ENCODE results near the gene LYPD6B.

Gene LYPD6B

GRCh38 chr2:149164827-149165226 is 126.3 kb downstream of the LYPD6B start:
- TF ChIP-seq POLR2AphosphoS5 (IDR thresholded peaks at IDR 0.05; ENCODE audit: low read depth) (no peak), REST (IDR thresholded peaks at IDR 0.05; ENCODE audit: insufficient replicate concordance, low read depth) (no peak), GABPA (IDR thresholded peaks at IDR 0.05; ENCODE audit: low read depth) (no peak), SPI1 (IDR thresholded peaks at IDR 0.05; ENCODE audit: borderline replicate concordance, low read depth) (no peak), CTCF (IDR thresholded peaks at IDR 0.05; ENCODE audit: insufficient read depth, low read length) (no peak)
- no peak for DNase-seq (ENCODE audit: low read depth in 1 of 2, low spot score in 1 of 2)
- Histone ChIP-seq H3K27me3 (ENCODE audit: insufficient read depth, poor library complexity, severe bottlenecking) (no peaks in the 10 kb centered on the region), H3K4me3 (replicated peaks; ENCODE audit: insufficient read depth, low read length) (no peak overlapping the region), H3K27ac (replicated peaks) (no peak overlapping the region)

- H3K27me3 ChIP-seq (ENCODE audit: insufficient read depth, poor library complexity, severe bottlenecking): no peaks in the 10 kb centered on the region
- peak; percentile 82 to 85 for DNase-seq (ENCODE audit: low read depth in 1 of 2, low spot score in 1 of 2)
- no peak for TF ChIP-seq GABPA (IDR thresholded peaks at IDR 0.05; ENCODE audit: low read depth)
- TF ChIP-seq POLR2AphosphoS5 (IDR thresholded peaks at IDR 0.05; ENCODE audit: low read depth): peak; percentile 80
- TF ChIP-seq SPI1 (IDR thresholded peaks at IDR 0.05; ENCODE audit: borderline replicate concordance, low read depth): no peak
- TF ChIP-seq CTCF (IDR thresholded peaks at IDR 0.05; ENCODE audit: insufficient read depth, low read length): no peak
- no peak overlapping the region for H3K4me3 ChIP-seq (replicated peaks; ENCODE audit: insufficient read depth, low read length)
- peak overlapping the region; percentile 53 for H3K27ac ChIP-seq (replicated peaks)
Observed at GRCh38 chr2:149167001-149167780, 128.7 kb downstream of the LYPD6B start.

- H3K4me3 ChIP-seq (replicated peaks; ENCODE audit: insufficient read depth, low read length): no peak overlapping the region
Observed at GRCh38 chr2:149167941-149168340, 129.4 kb downstream of the LYPD6B start.

More at GRCh38 chr2:149167941-149168340, 129.4 kb downstream of the LYPD6B start:
- TF ChIP-seq GABPA (IDR thresholded peaks at IDR 0.05; ENCODE audit: low read depth) (no peak), POLR2AphosphoS5 (IDR thresholded peaks at IDR 0.05; ENCODE audit: low read depth) (no peak), CTCF (IDR thresholded peaks at IDR 0.05; ENCODE audit: insufficient read depth, low read length) (no peak), REST (IDR thresholded peaks at IDR 0.05; ENCODE audit: insufficient replicate concordance, low read depth) (no peak), SPI1 (IDR thresholded peaks at IDR 0.05; ENCODE audit: borderline replicate concordance, low read depth) (no peak)
- DNase-seq (ENCODE audit: low read depth in 1 of 2, low spot score in 1 of 2): peak; percentile 38 to 84
- Histone ChIP-seq H3K27ac (replicated peaks) (peak overlapping the region; percentile 53), H3K27me3 (ENCODE audit: insufficient read depth, poor library complexity, severe bottlenecking) (no peaks in the 10 kb centered on the region)

All from HL-60 (cell line).